ENCODE results near the gene MACROD2.

GRCh38 chr20:15905661-15906060 lies 1910.3 kb downstream of the MACROD2 start:
- TF ChIP-seq ZFP3 (CRISPR knock-in tag; IDR thresholded peaks at IDR 0.05) (no peak), ISL1 (CRISPR knock-in tag; IDR thresholded peaks at IDR 0.05) (no peak), ZFP30 (CRISPR knock-in tag; IDR thresholded peaks at IDR 0.05) (no peak)
- TF ChIP-seq, protein P1, sequence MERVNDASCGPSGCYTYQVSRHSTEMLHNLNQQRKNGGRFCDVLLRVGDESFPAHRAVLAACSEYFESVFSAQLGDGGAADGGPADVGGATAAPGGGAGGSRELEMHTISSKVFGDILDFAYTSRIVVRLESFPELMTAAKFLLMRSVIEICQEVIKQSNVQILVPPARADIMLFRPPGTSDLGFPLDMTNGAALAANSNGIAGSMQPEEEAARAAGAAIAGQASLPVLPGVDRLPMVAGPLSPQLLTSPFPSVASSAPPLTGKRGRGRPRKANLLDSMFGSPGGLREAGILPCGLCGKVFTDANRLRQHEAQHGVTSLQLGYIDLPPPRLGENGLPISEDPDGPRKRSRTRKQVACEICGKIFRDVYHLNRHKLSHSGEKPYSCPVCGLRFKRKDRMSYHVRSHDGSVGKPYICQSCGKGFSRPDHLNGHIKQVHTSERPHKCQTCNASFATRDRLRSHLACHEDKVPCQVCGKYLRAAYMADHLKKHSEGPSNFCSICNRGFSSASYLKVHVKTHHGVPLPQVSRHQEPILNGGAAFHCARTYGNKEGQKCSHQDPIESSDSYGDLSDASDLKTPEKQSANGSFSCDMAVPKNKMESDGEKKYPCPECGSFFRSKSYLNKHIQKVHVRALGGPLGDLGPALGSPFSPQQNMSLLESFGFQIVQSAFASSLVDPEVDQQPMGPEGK (CRISPR knock-in tag; IDR thresholded peaks at IDR 0.05; ENCODE audit: borderline replicate concordance) = no peak
